GM21737 (cell line): Measurements from ENCODE around the gene FBXW4.

ENCODE experiments used
- ATAC-seq: cut with Tn5 transposase; IDR thresholded peaks from one replicate; pipeline ENCODE4 v1.9.1; 2021; ENCODE audit warnings: mild to moderate bottlenecking, moderate library complexity; ENCODE audit not compliant: unreplicated experiment

The FBXW4 gene

DNA sequence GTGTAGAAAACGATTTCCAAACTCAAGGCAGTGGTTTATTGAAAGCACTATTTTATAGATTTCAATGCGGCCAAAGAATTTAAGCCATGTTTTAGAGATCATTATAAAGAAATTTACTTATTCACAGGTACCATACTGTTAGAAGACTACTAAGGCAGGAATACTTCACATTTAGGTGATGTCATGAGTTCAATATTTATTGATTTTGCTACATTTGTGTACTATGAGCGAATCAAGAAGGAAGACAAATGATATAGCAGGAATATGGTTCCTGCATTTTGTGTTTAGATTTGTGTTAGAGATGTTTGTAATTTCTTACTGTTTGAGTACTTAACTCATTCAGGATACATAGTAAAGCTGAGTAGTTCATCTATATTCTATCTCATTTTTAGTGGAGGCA lies 1.7 kb upstream of the FBXW4 start:
- ATAC-seq = no peak

DNA sequence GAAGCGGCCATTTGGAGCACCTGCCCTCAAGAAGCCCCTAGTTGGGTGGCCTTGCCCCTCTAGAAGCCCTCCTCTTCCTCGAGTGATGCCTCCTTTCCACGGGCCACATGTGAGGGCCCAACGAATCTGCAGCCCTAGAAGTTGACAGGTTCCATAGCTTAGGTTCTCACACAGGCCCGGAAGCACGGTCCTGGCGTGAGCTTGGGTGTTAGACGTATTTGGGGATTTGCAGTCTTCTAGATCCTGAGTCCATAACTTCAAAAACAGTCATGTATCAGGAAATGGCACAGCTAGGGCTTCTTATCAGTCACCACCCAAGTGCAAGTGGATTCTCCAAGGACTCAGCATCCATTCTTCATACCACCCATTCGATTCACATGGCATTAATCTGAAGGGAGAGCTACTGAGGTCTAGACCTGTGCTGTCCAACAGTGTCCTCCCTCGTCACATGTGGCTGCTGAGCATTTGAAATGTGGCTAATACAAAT lies 477 bp upstream of the FBXW4 start:
- no peak for ATAC-seq

DNA sequence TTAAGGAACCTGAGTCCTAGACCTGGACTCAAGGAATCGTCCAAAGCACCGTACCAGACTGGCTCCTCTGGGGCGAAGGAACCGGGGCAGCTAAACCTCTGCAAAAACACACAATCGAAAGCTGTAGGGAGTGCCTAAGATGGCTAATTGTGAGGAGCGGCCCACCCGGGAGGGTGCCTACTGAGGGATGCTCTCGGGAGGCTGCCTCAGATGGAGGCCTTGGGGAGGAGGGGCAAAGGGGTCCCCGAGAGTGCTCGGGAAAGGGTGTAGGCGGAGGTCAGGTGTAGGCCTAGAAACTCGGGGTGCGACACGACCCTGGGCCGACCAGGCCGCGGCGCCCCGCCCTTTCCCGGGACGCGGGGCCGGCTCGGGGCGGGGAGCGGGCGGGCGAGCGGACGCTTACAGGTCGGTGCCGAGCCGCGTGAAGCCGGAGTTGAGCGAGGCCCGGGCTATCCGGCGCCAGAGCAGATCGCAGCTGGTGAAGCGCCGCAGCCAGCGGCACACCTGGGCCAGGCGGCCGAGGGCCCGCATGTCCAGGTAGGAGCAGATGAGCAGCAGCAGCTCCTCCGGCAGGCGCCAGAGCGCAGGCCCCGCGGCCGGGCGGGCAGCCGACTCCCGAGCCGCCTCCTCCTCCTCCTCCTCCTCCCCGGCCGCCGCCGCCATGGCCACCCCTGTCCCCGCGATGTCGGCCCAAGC lies 844 bp downstream of the FBXW4 start:
- peak; percentile 63 for ATAC-seq

- peak; percentile 10 for ATAC-seq
Measured at GRCh38 chr10:101693651-101693977, 1.4 kb downstream of the FBXW4 start.

DNA sequence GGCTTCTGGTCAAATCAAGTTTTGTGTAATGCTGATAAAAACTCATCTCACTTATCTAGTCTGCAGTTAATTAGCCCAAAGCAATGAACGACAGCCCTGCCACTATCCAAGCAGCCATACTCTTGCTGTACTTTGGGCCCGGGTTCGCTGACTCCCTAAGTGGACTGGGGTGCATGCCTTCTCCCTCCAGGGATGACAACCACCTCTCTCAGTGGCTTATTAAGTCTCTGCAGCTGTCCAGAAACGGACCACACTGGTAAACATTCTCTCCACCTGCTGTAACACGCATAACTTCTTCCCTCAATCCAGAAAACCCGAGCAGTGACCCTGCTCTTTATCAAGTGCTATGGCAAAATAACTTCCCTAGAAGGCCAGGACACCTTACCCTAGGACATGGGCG lies 3.9 kb downstream of the FBXW4 start:
- no peak for ATAC-seq

- ATAC-seq = no peak
Measured at GRCh38 chr10:101690461-101690860, 4.5 kb downstream of the FBXW4 start.

GRCh38 chr10:101687071-101687658 lies 7.8 kb downstream of the FBXW4 start:
- ATAC-seq = no peak

GRCh38 chr10:101686133-101686925 lies 8.6 kb downstream of the FBXW4 start:
- ATAC-seq = no peak

DNA sequence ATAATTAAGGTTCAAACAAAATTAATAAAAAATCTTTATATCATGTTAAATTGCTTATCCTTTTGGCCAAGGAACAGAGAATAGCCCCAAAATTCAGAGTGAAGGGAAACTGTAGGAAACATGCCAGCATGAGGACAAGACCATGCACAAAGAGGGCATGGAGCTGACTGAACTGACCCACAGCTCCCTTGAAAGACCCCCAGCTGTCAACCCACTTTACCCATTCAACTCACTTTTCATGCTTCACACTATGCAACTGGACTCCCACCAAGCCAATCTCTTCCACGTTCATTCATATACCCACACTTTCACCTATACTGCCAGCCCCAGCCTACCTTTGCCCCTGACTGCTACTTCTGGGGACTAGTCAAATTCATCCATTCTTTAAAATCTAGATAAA lies 10.2 kb downstream of the FBXW4 start:
- ATAC-seq = no peak

- no peak for ATAC-seq
Measured at GRCh38 chr10:101683276-101683675, 11.7 kb downstream of the FBXW4 start.

GRCh38 chr10:101682172-101682825 lies 12.7 kb downstream of the FBXW4 start:
- no peak for ATAC-seq

- ATAC-seq = no peak
Measured at GRCh38 chr10:101676565-101676964, 18.4 kb downstream of the FBXW4 start.

DNA sequence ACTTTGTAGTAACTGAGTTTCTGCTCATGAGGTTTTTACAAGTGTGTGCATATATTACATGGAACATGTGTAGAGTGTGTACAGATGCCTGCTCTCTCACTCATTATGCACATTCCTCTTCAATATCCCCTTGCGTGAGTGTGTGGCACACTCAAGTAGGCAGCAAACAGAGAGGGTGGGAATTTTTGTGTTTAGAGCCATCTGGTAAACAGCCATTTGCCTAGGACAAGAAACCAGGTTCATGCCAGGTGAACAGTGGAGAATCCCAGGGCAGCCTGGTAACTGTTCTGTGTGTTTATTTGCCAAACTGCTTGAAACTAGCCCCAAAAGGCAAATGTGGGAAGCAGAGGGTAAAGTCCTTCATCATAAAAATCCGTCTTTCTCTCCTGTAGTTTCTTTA lies 19.9 kb downstream of the FBXW4 start:
- ATAC-seq = no peak

DNA sequence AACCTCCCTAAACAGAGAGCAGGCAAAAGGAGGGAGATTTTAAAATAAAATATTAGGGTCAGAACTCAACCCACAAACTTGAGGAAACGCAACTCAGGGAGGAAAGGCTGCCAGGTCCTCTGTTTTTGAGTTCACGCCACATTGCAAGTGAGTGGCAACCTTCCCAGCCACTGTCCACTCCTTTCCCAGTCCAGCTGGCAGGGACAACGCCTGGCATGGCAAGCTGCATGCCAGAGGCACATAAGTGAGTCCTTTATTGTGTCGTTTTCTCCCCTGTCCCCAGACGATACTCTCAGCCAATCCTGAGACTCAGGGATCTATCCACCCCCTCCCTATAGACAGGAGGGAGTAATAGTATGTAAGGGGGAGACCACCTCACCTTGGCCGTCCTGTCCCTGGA lies 22.4 kb downstream of the FBXW4 start:
- no peak for ATAC-seq

DNA sequence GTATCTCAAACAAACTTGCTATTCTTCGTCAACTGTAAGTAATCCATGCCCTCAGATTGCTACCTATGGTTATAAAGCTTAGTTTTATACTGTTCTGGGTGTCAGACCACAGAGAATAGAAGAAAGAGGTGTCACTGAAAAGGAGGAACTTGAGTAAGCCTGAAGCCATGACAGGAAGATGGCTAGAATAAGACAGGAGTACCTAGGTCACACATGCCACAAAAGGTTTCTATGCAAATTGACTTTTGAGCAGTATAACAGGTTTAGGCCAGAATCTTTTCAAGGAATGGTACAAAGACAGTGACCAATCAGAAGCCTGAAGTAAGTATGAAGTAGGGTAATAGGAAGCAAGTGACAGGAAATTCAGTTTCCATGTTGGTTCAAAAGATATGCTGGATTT lies 23.5 kb downstream of the FBXW4 start:
- ATAC-seq = peak; percentile 47

DNA sequence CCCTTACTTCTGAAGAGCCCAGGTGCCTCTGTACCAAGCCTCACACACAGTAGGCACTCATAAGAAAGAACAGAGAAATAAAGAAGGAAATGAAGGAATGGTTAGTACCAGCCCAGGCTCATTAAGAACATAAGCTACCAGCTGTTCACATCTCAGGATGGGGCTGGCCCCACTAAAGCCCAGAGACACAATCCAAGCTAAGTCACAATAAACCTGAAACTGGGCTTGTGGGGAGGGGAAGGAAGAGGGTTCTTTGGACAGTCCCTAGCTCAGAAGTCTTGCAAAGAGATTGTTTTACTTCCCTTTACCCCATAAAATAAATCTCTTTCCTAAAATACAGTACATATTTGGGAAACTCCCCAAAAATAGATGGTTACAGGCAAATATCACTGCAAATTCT lies 24.3 kb downstream of the FBXW4 start:
- peak; percentile 63 for ATAC-seq

GRCh38 chr10:101669181-101669580 lies 25.8 kb downstream of the FBXW4 start:
- no peak for ATAC-seq

GRCh38 chr10:101668566-101668965 lies 26.4 kb downstream of the FBXW4 start:
- ATAC-seq = no peak

DNA sequence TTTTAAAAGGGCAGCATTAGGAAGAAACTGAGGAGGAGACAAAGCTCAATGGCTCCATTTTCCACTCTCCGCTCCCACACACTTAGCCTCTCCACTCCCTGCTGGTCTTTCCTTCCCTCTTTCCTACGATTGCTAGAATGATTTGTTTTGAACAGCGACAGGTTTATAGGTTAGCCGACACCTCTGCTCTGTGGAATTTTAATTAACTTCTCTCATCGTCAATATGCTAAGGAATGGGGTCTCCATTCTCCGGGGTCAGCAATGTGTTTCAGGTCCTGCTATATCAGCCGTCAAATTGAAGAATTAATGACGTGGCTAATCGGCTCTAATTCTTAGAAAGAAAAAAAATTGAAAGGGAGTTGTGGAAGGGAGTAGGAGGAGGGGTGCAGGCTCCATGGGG lies 28.9 kb downstream of the FBXW4 start:
- ATAC-seq = no peak

- ATAC-seq = no peak
Measured at GRCh38 chr10:101663097-101663496, 31.9 kb downstream of the FBXW4 start.

DNA sequence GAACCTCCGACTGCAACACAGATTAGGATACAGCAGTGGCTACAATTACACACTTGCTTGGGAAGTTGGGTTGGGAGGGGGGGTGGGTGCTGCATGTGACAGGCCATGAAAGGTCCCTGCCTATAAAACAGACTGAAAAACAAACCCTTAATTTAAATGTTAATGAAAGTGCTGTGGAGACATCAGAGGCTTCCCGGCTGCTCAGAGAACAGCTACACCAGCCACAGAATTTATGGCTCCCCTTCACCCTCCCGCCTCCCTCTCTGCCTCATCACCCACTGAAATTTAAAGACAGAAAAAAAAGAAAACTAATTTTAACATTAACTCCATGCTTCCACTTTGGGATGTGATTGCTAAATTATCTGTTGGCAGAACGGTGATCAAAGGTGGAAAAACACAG lies 34.7 kb downstream of the FBXW4 start:
- ATAC-seq = no peak

DNA sequence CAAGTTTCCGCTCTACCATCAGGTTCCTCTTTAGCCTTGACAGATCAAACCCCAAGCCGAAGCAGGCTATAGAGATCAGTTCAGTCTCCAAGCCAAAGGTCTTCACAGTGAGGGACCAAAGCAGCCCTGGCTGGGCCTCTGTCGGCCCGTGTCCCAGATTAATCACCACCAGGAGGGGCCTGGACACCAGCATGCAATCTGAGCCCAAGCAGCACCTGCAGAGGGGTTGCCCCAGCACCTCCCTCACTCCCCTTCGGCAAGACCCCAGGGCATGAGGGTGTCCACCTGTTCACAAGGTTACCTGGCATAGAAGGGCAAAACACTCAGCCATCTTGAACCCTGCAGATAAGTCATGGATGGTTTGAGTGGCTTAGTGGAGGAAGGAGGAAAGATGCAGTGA lies 36.0 kb downstream of the FBXW4 start:
- no peak for ATAC-seq
